SJSA1 (cell line): ENCODE data around the gene FBXO47. TPM values are rescaled to one million over a fixed set of nuclear protein-coding genes. Genes with fewer than 3 reads are reported as not detected.
A peak's percentile ranks its signal among the peaks of the same experiment; 100 is the strongest.
"Not testable (repeated sequence)": the region's sequence is repeated elsewhere in the genome, so short reads cannot be mapped to it uniquely, and the experiment has no call there.

Experiments used
- DNase-seq, 2 experiments: peaks; one replicate each; pipeline ENCODE4 v3.0.0-alpha.2; 2015 to 2020; ENCODE audit warnings: low spot score in 2 of 2, low read depth in 1 of 2
- H3K27ac ChIP-seq: fragments of 250-450 bp; sonication (Bioruptor Pico); 2 replicates; pipeline ENCODE4 v1.5.1; 2020; ENCODE audit warnings: mild to moderate bottlenecking, moderate library complexity
- H3K27me3 ChIP-seq: fragments of 250-450 bp; sonication (Bioruptor Pico); replicated peaks from 2 replicates; pipeline ENCODE4 v1.5.1; 2020; ENCODE audit warnings: mild to moderate bottlenecking, moderate library complexity
- H3K36me3 ChIP-seq: fragments of 250-450 bp; sonication (Bioruptor Pico); 2 replicates; pipeline ENCODE4 v1.5.1; 2020; ENCODE audit warnings: mild to moderate bottlenecking
- H3K4me1 ChIP-seq: fragments of 250-450 bp; sonication (Bioruptor Pico); replicated peaks from 2 replicates; pipeline ENCODE4 v1.6.1; 2021; ENCODE audit warnings: mild to moderate bottlenecking
- H3K4me3 ChIP-seq: fragments of 250-450 bp; sonication (Bioruptor Pico); 2 replicates; pipeline ENCODE4 v1.5.1; 2020; ENCODE audit warnings: mild to moderate bottlenecking
- H3K9me3 ChIP-seq: fragments of 250-450 bp; sonication (Bioruptor Pico); replicated peaks from 2 replicates; pipeline ENCODE4 v1.5.1; 2020; ENCODE audit warnings: mild to moderate bottlenecking
- total RNA-seq: library from RNA; depleted of rRNA; stranded (reverse); fragments of >200 nt; shearing (Covaris generic); gene quantifications from 2 replicates; pipeline ENCODE4 v1.2.3, GENCODE V29; 2014

The FBXO47 gene
- total RNA-seq, 1 experiment from 2014 or later = not detected

DNA sequence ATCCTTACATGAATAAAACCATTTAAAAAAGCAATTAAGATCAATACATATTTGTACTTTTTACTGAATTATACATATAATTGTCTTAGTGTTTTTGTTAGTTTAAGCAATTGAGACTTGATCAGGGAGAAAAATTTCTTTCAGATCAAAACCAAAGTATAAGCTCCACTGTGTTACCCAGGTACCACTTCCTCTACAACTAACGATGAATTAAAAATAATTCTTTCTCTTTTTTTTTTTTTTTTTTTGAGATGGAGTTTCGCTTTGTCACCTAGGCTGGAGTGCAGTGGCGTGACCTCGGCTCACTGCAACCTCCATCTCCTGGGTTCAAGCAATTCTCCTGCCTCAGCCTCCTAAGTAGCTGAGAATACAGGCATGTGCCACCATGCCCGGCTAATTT, 6.8 kb downstream of the FBXO47 start:
- no peaks in the 10 kb centered on the region for H3K9me3 ChIP-seq
- no peak overlapping the region for H3K4me3 ChIP-seq

DNA sequence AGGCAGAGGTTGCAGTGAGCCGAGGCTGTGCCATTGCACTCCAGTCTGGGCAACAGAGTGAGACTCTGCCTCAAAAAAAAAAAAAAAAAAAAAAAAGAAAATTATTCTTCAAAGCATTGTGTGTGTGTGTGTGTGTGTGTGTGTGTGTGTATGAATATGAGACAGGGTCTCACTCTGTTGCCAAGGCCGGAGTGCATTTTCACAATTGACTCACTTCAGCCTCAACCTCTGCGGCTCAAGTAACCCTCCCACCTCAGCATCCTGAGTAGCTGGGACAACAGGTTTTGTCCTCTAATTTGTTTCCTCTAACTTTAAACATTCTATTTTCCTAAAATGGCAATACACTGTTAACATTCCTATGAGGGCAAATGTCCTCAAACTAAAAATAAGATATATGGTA, 7.7 kb downstream of the FBXO47 start:
- no peaks in the 10 kb centered on the region for H3K27me3 ChIP-seq
- H3K36me3 ChIP-seq = no peaks in the 10 kb centered on the region
- no peaks in the 10 kb centered on the region for H3K9me3 ChIP-seq
- no peaks in the 10 kb centered on the region for H3K4me1 ChIP-seq
- no peak overlapping the region for H3K4me3 ChIP-seq
- H3K27ac ChIP-seq = no peak overlapping the region
- no peak for DNase-seq

More for the DNA sequence above, 6.8 kb downstream of the FBXO47 start:
- DNase-seq = no peak
- H3K27ac ChIP-seq = no peak overlapping the region
- no peaks in the 10 kb centered on the region for H3K4me1 ChIP-seq
- H3K36me3 ChIP-seq = no peaks in the 10 kb centered on the region
- H3K27me3 ChIP-seq = no peaks in the 10 kb centered on the region

DNA sequence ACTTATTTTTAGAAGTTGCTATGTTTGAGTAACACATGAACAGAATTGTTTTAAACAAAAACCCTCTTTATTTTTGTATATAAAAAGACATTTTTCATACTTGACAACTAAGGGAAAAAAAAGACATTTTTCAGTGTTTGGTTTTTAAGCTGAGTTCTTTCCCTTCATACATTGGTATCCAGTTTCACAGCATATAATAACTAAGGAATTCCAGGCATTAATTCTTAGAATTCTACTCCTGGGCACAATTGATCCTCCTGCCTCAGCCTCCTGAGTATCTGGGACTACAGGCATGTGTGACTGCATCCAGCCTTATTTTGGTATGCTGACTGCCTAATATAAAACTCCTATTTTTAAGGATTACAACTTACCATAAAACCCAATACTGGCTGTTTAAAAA, 8.4 kb downstream of the FBXO47 start:
- H3K4me1 ChIP-seq = no peaks in the 10 kb centered on the region
- no peaks in the 10 kb centered on the region for H3K9me3 ChIP-seq
- H3K4me3 ChIP-seq = no peak overlapping the region
- no peaks in the 10 kb centered on the region for H3K27me3 ChIP-seq
- no peaks in the 10 kb centered on the region for H3K36me3 ChIP-seq
- no peak overlapping the region; the same call in 1 of the 2 replicates for H3K27ac ChIP-seq
- peak in 1 of 2 experiments; percentile 34 for DNase-seq

DNA sequence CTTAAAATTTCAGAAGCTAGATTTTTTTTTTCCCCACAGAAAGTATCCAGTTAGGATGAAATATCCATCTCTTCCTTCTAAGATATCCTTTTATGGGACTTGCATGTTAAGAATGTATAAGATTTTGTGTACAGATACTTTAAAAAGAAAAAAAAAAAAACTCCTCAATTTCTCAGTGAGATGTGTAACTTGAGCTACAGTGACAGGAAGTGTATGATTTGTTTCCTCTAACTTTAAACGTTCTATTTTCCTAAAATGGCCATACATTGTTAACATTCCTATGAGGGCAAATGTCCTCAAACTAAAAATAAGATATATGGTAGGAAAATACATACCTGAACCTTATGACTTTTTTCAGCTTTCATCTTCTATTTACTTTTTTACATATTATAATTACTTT, 8.9 kb downstream of the FBXO47 start:
- no peaks in the 10 kb centered on the region for H3K9me3 ChIP-seq
- no peaks in the 10 kb centered on the region for H3K36me3 ChIP-seq
- H3K27me3 ChIP-seq = no peaks in the 10 kb centered on the region
- peak in 1 of 2 experiments; percentile 14 for DNase-seq
- H3K27ac ChIP-seq = no peak overlapping the region; the same call in 1 of the 2 replicates
- H3K4me3 ChIP-seq = no peak overlapping the region
- no peaks in the 10 kb centered on the region for H3K4me1 ChIP-seq

DNA sequence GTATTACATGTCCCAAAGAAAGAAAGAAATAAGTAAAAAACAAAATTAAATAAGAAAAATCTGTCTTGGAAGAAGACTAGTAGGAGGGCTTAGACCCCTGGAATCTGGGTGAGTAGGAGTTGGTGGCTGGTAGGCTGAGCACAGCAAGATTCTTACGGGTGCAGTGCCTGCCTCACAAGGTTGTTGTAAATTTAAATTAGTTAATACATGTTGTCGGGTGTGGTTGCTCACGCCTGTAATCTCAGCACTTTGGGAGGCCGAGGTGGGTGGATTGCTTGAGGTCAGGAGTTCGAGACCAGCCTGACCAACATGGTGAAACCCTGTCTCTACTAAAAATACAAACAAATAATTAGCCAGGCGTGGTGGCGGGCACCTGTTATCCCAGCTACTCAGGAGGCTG, 13.4 kb downstream of the FBXO47 start:
- not testable (repeated sequence) for H3K4me1 ChIP-seq, H3K36me3 ChIP-seq, DNase-seq, H3K27ac ChIP-seq, H3K9me3 ChIP-seq, H3K4me3 ChIP-seq, H3K27me3 ChIP-seq

DNA sequence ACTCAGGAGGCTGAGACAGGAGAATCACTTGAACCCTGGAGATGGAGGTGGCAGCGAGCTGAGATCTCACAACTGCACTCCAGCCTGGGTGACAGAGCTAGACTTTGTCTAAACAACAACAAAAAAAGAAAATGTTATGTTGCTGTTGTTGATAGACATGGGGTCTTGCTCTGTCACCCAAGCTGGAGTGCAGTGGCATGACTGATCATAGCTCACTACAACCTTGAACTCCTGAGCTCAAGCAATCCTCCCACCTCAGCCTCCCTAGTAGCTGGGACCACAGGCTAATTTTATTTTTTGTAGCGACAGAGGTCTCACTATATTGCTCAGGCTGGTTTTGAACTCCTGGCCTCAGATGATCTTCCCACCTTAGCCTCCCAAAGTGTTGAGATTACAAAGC, 20.0 kb downstream of the FBXO47 start:
- Histone ChIP-seq H3K36me3 (no peaks in the 10 kb centered on the region), H3K27ac (no peak overlapping the region), H3K4me1 (no peaks in the 10 kb centered on the region), H3K4me3 (no peak overlapping the region), H3K27me3 (no peaks in the 10 kb centered on the region), H3K9me3 (no peaks in the 10 kb centered on the region)
- DNase-seq = no peak

DNA sequence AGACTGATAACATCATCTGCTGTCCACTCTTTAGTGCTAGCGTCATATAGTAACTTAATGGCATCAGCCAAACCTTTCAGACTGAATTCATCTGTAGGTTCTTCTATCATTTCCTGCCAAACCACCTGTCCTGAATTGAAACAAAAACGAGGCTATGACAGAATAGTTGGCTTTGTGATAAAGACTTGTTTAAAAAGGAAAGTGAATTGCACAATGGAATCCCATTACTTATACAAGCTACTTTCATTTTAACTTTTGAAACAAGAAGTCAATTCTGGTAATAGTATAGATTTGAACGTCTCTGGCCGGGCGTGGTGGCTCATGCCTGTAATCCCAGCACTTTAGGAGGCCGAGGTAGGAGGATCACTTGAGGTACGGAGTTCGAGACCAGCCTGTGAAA, 23.6 kb downstream of the FBXO47 start:
- H3K4me3 ChIP-seq = no peak overlapping the region
- no peak for DNase-seq
- no peaks in the 10 kb centered on the region for H3K4me1 ChIP-seq
- no peak overlapping the region for H3K27ac ChIP-seq
- H3K27me3 ChIP-seq = no peaks in the 10 kb centered on the region
- H3K36me3 ChIP-seq = no peaks in the 10 kb centered on the region
- no peaks in the 10 kb centered on the region for H3K9me3 ChIP-seq

DNA sequence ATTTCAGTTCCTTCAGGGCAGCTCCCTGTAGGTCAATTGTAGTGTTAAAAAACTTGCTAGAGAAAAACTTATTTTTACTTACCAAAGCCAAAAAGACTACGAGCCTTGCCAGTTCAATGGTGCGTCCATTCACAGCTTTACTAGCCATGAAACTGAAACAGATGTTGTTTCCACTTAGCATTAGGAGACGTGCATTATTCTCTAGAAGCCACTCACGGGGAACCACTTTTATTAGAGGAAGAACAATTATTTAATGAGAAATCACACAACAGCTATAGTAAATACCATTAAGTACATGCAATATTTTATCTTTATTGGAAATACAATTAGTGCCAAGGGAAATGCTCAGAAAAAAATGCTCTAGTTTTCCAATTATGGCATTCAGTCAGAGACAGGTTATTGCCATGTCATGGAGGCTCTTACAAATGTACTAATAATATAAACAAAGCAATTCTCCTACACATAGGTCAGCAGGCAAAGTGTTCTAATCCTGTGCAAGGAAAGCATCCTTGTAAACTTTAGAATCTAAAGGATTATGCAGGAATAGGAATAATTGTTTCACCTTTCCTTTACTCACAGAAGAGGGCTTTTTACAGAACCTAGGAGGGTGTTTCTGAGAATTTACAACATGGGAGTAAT, 24.4 kb downstream of the FBXO47 start:
- no peaks in the 10 kb centered on the region for H3K36me3 ChIP-seq
- H3K27me3 ChIP-seq = no peaks in the 10 kb centered on the region
- no peak for DNase-seq
- H3K9me3 ChIP-seq = no peaks in the 10 kb centered on the region
- H3K4me1 ChIP-seq = no peaks in the 10 kb centered on the region
- no peak overlapping the region for H3K27ac ChIP-seq
- no peak overlapping the region for H3K4me3 ChIP-seq

DNA sequence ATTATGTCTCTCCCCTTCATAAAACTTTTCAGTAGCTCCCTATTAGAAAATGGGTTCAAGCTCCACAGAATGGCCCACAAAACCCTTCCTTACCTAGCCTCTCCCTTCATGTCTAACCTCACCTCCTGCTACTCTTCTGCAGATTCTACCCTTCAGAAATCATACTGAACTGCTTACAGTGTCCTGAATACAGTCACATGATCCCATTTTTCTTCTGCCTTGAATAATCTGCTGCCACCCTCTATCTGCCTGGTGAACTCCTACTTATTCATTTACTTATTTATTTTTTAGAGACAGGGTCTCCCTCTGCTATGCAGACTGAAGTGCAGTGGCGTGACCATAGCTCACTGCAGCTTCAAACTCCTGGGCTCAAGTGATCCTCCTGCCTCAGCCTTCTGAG, 26.8 kb downstream of the FBXO47 start:
- no peak for DNase-seq
- Histone ChIP-seq H3K36me3 (no peaks in the 10 kb centered on the region), H3K9me3 (no peaks in the 10 kb centered on the region), H3K4me3 (no peak overlapping the region), H3K4me1 (no peaks in the 10 kb centered on the region), H3K27me3 (no peaks in the 10 kb centered on the region), H3K27ac (no peak overlapping the region)

DNA sequence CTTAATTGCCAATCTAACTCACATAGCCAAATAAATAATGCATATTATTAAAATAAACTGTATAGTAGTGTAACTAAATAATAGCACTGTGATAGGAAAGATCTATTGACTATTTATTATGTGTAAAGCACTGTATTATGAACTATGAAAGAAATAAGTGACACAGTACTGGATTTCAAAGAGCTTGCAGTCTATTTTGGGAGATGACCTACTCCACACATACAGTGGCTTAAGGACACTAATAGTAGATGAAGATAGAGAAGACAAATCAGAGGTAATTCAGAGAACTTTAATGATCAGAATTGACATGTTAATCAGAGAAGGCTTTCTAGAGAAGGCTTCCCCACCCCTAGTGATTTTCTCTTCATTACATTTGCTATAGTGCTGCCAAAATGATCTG, 27.2 kb downstream of the FBXO47 start:
- no peaks in the 10 kb centered on the region for H3K4me1 ChIP-seq
- no peak for DNase-seq
- no peak overlapping the region for H3K27ac ChIP-seq
- no peaks in the 10 kb centered on the region for H3K9me3 ChIP-seq
- H3K4me3 ChIP-seq = no peak overlapping the region
- H3K36me3 ChIP-seq = no peaks in the 10 kb centered on the region
- no peaks in the 10 kb centered on the region for H3K27me3 ChIP-seq

DNA sequence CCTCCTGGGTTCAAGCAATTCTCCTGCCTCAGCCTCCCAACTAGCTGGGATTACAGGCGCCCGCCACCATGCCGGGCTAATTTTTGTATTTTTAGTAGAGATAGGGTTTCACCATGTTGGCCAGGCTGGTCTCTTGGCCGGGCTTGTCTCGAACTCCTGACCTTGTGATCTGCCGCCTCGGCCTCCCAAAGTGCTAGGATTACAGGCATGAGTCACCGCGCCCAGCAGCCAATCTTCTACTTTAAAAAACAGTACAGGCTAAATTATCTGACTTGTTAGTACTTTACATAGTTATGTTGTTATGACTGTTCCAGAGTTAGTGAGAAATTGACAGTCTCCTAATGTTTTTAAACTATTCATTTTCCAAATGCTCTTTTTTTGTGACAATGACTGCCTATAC, 33.2 kb downstream of the FBXO47 start:
- H3K36me3 ChIP-seq, H3K27me3 ChIP-seq, H3K4me3 ChIP-seq, H3K27ac ChIP-seq, H3K9me3 ChIP-seq, H3K4me1 ChIP-seq, DNase-seq: not testable (repeated sequence)

DNA sequence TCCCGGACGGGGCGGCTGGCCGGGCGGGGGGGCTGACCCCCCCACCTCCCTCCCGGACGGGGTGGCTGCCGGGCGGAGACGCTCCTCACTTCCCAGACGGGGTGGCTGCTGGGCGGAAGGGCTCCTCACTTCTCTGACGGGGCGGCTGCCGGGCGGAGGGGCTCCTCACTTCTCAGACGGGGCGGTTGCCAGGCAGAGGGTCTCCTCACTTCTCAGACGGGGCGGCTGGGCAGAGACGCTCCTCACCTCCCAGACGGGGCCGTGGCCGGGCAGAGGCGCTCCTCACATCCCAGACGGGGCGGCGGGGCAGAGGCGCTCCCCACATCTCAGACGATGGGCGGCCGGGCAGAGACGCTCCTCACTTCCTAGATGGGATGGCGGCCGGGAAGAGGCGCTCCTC, 36.4 kb downstream of the FBXO47 start:
- H3K27me3 ChIP-seq, H3K4me3 ChIP-seq, H3K36me3 ChIP-seq, H3K4me1 ChIP-seq, H3K27ac ChIP-seq, H3K9me3 ChIP-seq, DNase-seq: not testable (repeated sequence)

DNA sequence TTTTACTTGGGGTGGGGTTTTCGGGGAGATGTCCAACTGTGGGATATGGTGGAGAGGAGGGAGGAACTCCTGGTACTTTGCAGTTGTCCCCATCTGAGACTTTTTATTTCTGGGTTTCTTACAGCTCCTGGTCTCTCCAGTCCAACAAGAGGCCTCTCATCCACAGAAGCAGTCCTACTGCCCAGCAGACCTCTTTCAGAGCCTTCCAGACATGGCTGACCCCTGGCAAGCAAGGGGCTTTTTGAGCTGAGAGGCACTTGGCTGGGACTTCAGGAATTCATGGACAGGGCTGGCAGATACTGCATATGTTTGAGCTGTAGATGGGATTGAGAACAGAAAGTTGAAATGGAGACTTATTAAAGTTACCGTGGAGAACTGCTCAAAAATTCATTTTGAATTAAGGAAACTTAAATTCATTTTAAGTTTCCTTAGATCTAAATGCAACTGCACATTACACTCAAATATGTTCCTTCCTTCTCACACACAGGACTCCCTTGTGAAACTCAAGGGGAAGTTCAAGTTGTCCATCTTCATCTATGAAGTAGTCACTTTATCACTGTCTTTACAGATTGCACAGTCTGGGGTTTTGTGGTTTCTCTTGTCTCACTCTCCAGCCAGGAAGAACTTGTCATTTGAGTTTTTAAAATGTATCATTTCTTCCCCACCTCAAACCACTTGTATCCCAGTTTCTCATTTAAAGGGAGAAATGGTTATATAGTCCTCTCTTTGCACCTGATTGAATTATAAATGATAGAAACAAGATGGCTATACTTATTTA, 40.7 kb downstream of the FBXO47 start:
- H3K9me3 ChIP-seq = no peaks in the 10 kb centered on the region
- DNase-seq = no peak
- no peaks in the 10 kb centered on the region for H3K27me3 ChIP-seq
- no peaks in the 10 kb centered on the region for H3K36me3 ChIP-seq
- H3K27ac ChIP-seq = no peak overlapping the region
- no peak overlapping the region for H3K4me3 ChIP-seq
- H3K4me1 ChIP-seq = no peaks in the 10 kb centered on the region

DNA sequence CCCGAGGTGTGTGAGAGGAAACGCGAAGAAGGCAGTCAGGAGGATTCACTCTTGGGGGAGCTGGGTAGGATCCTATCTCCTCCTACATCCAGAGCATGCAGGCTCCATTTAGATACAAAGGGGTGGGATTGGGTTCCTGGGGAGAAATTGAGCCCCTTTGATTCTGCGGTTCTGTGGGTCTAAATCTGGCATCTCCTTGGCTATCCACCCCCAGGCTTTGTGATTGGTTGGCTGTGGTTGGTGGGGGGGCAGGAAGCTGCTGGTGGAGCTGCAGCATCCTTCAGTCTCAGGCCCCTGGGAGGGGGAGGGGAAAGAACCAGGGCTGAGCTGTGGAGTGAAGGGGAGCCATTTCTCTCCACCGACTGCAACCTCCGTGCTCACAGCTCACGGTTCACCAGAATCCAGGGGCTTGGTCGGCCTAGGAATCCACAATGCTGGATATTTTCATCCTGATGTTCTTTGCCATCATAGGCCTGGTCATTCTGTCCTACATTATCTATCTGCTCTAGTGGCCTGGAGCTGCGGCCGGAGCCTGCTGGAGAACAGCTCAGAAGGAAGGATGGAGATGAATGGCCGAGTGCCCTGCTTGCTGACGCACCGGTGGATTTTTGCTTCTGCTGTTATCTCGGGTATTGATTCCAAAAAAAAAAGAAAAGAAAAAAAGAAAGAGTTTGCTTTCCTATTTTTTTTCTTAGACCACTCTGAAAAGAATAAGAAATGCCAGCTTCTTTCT, 41.8 kb downstream of the FBXO47 start, which contains the start of gene LASP1NB:
Gene LASP1NB (plus strand): TSS at position 352 of the 733 bp plus-strand sequence.
- no peaks in the 10 kb centered on the region for H3K9me3 ChIP-seq
- H3K4me3 ChIP-seq = no peak within 1 kb of the TSS
- no peak within 1 kb of the TSS for H3K27ac ChIP-seq
- H3K36me3 ChIP-seq = peaks cover 4% of the 10 kb centered on the region; the same call in 1 of the 2 replicates
- DNase-seq = peak in 1 of 2 experiments; percentile 39
- no peaks in the 10 kb centered on the region for H3K4me1 ChIP-seq
- H3K27me3 ChIP-seq = no peaks in the 10 kb centered on the region
